Panc1 (cell line): ENCODE measurements around the gene MYBBP1A. TPM values are rescaled to one million over a fixed set of nuclear protein-coding genes. Genes with fewer than 3 reads are reported as not detected.

ENCODE experiments used
- ATAC-seq: fragments of 200-7000 bp; cut with Tn5 transposase; 2 replicates; pipeline ENCODE4 v1.9.1; 2020; ENCODE audit warnings: mild to moderate bottlenecking, moderate library complexity
- BruUV-seq: library from RNA; stranded (reverse); fragments of 400-500 nt; replicated peaks from 2 replicates; lab custom pipeline; 2021; lab: Mats Ljungman, UMichigan
- CTCF ChIA-PET: fragments of 300-600 bp; sonication (Branson Sonifier 250); formaldehyde crosslinking; loops from one replicate; lab custom pipeline; 2022; ENCODE audit warnings: antibody characterized with exemption; lab: Charles Lee
- POLR2A ChIA-PET: fragments of 300-600 bp; sonication (Branson Sonifier 250); formaldehyde crosslinking; loops from one replicate; lab custom pipeline; 2022; ENCODE audit warnings: antibody characterized with exemption; lab: Charles Lee
- DNase-seq: peaks from one replicate; pipeline ENCODE4 v3.0.0-alpha.2; 2010; ENCODE audit warnings: low read depth, low spot score
- H3K27ac ChIP-seq: 2 replicates; pipeline ENCODE4 v1.5.1; 2011; ENCODE audit warnings: mild to moderate bottlenecking, low read length, inconsistent platforms
- H3K27me3 ChIP-seq: fragments of 200-500 bp; sonication (Bioruptor generic); 2 replicates; pipeline ENCODE4 v1.6.0; 2014; ENCODE audit warnings: low read length, inconsistent platforms; ENCODE audit not compliant: control insufficient read depth, insufficient read depth
- H3K36me3 ChIP-seq: fragments of 200-500 bp; sonication (Bioruptor generic); 2 replicates; pipeline ENCODE4 v1.5.1; 2014; ENCODE audit warnings: inconsistent platforms, mild to moderate bottlenecking, low read length, moderate library complexity; ENCODE audit not compliant: control insufficient read depth, insufficient read depth
- H3K4me1 ChIP-seq: 2 replicates; pipeline ENCODE4 v1.5.1; 2011; ENCODE audit warnings: inconsistent platforms, mild to moderate bottlenecking, low read length, moderate library complexity; ENCODE audit not compliant: control insufficient read depth, insufficient read depth
- H3K4me3 ChIP-seq, 2 experiments: 2 replicates each; pipeline ENCODE4 v1.5.1; 2011 to 2012; ENCODE audit warnings: low read depth in 2 of 2, low read length in 2 of 2, mild to moderate bottlenecking in 2 of 2, inconsistent platforms in 1 of 2, moderate library complexity in 1 of 2
- H3K9me3 ChIP-seq: fragments of 200-500 bp; sonication (Bioruptor generic); 2 replicates; pipeline ENCODE4 v1.5.1; 2014; ENCODE audit warnings: low read depth, mild to moderate bottlenecking, inconsistent platforms, low read length, moderate library complexity; ENCODE audit not compliant: control insufficient read depth, insufficient read depth
- CTCF ChIP-seq: fragments of 450-650 bp; IDR thresholded peaks from 2 replicates; pipeline ENCODE4 v1.5.1; 2017; ENCODE audit warnings: mild to moderate bottlenecking
- POLR2AphosphoS5 ChIP-seq: IDR thresholded peaks from 2 replicates; pipeline ENCODE4 v1.6.1; 2012; ENCODE audit warnings: mild to moderate bottlenecking, low read depth, low read length, moderate library complexity
- REST ChIP-seq, 2 experiments: IDR thresholded peaks; 2 replicates each; pipeline ENCODE4 v1.6.1; 2011 to 2012; ENCODE audit warnings: low read depth in 2 of 2, control low read depth in 1 of 2, low read length in 1 of 2, mild to moderate bottlenecking in 1 of 2, moderate library complexity in 1 of 2; ENCODE audit not compliant: insufficient read depth in 1 of 2
- SIN3A ChIP-seq: IDR thresholded peaks from 2 replicates; pipeline ENCODE4 v1.6.1; 2012; ENCODE audit warnings: low read depth, mild to moderate bottlenecking, low read length, moderate library complexity, borderline replicate concordance; ENCODE audit not compliant: insufficient read depth
- TCF7L2 ChIP-seq: IDR thresholded peaks from 2 replicates; pipeline ENCODE4 v1.6.1; 2011; ENCODE audit warnings: mild to moderate bottlenecking, low read depth, low read length, inconsistent platforms
- in situ Hi-C: cut with HindIII; loops from 2 replicates; pipeline ENCODE4 v1.10.0; 2016; ENCODE audit warnings: low sequenced_read_pairs, low pct_unique_long_range_greater_than_20kb
- intact Hi-C: fragments of 100-400 bp; cut with micrococcal nuclease; formaldehyde crosslinking; loops from one replicate; pipeline ENCODE4 v1.10.0; 2022; ENCODE audit not compliant: unreplicated experiment
- total RNA-seq: library from RNA; stranded (reverse); gene quantifications from one replicate; pipeline ENCODE4 v1.2.1, GENCODE V29; 2021; ENCODE audit not compliant: unreplicated experiment

MYBBP1A gene
- total RNA-seq, 1 experiment from 2014 or later, result 95.6 TPM

GRCh38 chr17:4511199-4511932 lies 43.8 kb downstream of the MYBBP1A start:
- no peak for DNase-seq
- H3K4me1 ChIP-seq, result no peaks in the 10 kb centered on the region
- in situ Hi-C loops, result no loop called here

GRCh38 chr17:4510618-4510941 lies 44.6 kb downstream of the MYBBP1A start:
- in situ Hi-C loops (no loop called here), intact Hi-C loops (no loop called here)
- no peak overlapping the region for H3K4me3 ChIP-seq
- ChIA-PET POLR2A (no interaction called here), CTCF (no interaction called here)
- no peak for TF ChIP-seq POLR2AphosphoS5
- no peak for TF ChIP-seq CTCF
- no peak for TF ChIP-seq SIN3A
- no peaks in the 10 kb centered on the region for H3K27me3 ChIP-seq
- no peak overlapping the region for H3K27ac ChIP-seq
- ATAC-seq (no peak), DNase-seq (no peak)
- H3K4me1 ChIP-seq, result no peaks in the 10 kb centered on the region
- H3K9me3 ChIP-seq, result no peaks in the 10 kb centered on the region
- no peaks in the 10 kb centered on the region for H3K36me3 ChIP-seq
- BruUV-seq, result no TSS peak

More at GRCh38 chr17:4511199-4511932, 43.8 kb downstream of the MYBBP1A start:
- H3K27me3 ChIP-seq, result no peaks in the 10 kb centered on the region
- intact Hi-C loops, result no loop called here
- ChIA-PET POLR2A (no interaction called here), CTCF (no interaction called here)
- no TSS peak for BruUV-seq
- no peak overlapping the region for H3K27ac ChIP-seq
- H3K9me3 ChIP-seq, result no peaks in the 10 kb centered on the region
- H3K4me3 ChIP-seq, result no peak overlapping the region
- TF ChIP-seq CTCF (no peak), TCF7L2 (no peak), SIN3A (no peak), POLR2AphosphoS5 (no peak), REST (IDR thresholded peaks at IDR 0.05; ENCODE audit: insufficient read depth in 1 of 2, low read depth in 2 of 2, low read length in 1 of 2) (no peak)
- no peak for ATAC-seq
- H3K36me3 ChIP-seq, result no peaks in the 10 kb centered on the region
